Keratinocyte (primary cell): ENCODE measurements around the gene RESF1. TPM values are rescaled to one million over a fixed set of nuclear protein-coding genes. Genes with fewer than 3 reads are reported as not detected.

Experiments
- DNase-seq: peaks from one replicate; pipeline ENCODE4 v3.0.0-alpha.2; 2011; ENCODE audit warnings: low read depth, missing footprints, low spot score
- FAIRE-seq: peaks from 2 replicates; lab custom pipeline; 2011; peaks lifted over from hg19 to GRCh38; lab: Jason Lieb, UNC
- H2AFZ ChIP-seq: 2 replicates; pipeline ENCODE4 v1.6.0; 2012; ENCODE audit warnings: low read length, control low read depth, inconsistent platforms; ENCODE audit not compliant: control insufficient read depth
- H3K27ac ChIP-seq: 2 replicates; pipeline ENCODE4 v1.5.1; 2011; ENCODE audit warnings: low read length; ENCODE audit not compliant: control insufficient read depth, insufficient read depth
- H3K27me3 ChIP-seq: 3 replicates; pipeline ENCODE4 v1.6.0; 2011; ENCODE audit warnings: low read length; ENCODE audit not compliant: control insufficient read depth, insufficient read depth; ENCODE audit errors: extremely low read depth
- H3K36me3 ChIP-seq, 2 experiments: 2 replicates in 1 of 2; 3 replicates in 1 of 2; pipeline ENCODE4 v1.5.1; 2011; ENCODE audit warnings: low read length in 2 of 2, mild to moderate bottlenecking in 1 of 2; ENCODE audit not compliant: control insufficient read depth in 2 of 2, insufficient read depth in 2 of 2; ENCODE audit errors: extremely low read depth in 1 of 2
- H3K4me1 ChIP-seq: 3 replicates; pipeline ENCODE4 v1.5.1; 2011; ENCODE audit warnings: low read length; ENCODE audit not compliant: control insufficient read depth, insufficient read depth; ENCODE audit errors: extremely low read depth
- H3K4me2 ChIP-seq: 3 replicates; pipeline ENCODE4 v1.6.0; 2011; ENCODE audit warnings: low read depth, low read length; ENCODE audit not compliant: control insufficient read depth, insufficient read depth; ENCODE audit errors: extremely low read depth
- H3K4me3 ChIP-seq, 3 experiments: fragments of 200-600 bp in 1 of 3; sonication (generic) in 1 of 3; 2 replicates in 2 of 3; 3 replicates in 1 of 3; pipeline ENCODE4 v1.5.1; 2011 to 2016; ENCODE audit warnings: low read length in 3 of 3, mild to moderate bottlenecking in 3 of 3, control low read depth in 2 of 3, inconsistent platforms in 1 of 3, low read depth in 1 of 3, mixed read lengths in 1 of 3, mixed run types in 1 of 3, moderate library complexity in 1 of 3; ENCODE audit not compliant: control insufficient read depth in 2 of 3, insufficient read depth in 2 of 3; ENCODE audit errors: extremely low read depth in 1 of 3
- H3K79me2 ChIP-seq: 2 replicates; pipeline ENCODE4 v1.6.0; 2012; ENCODE audit warnings: low read length; ENCODE audit not compliant: control insufficient read depth, insufficient read depth
- H3K9ac ChIP-seq: 3 replicates; pipeline ENCODE4 v1.6.0; 2011; ENCODE audit warnings: low read length; ENCODE audit not compliant: control insufficient read depth, insufficient read depth; ENCODE audit errors: extremely low read depth
- H3K9me1 ChIP-seq: 3 replicates; pipeline ENCODE4 v1.6.0; 2011; ENCODE audit warnings: low read length; ENCODE audit not compliant: control insufficient read depth, insufficient read depth; ENCODE audit errors: extremely low read depth
- H3K9me3 ChIP-seq: 2 replicates; pipeline ENCODE4 v1.5.1; 2012; ENCODE audit warnings: low read depth, low read length; ENCODE audit not compliant: control insufficient read depth
- H4K20me1 ChIP-seq: 3 replicates; pipeline ENCODE4 v1.6.0; 2011; ENCODE audit warnings: low read length; ENCODE audit not compliant: control insufficient read depth, insufficient read depth; ENCODE audit errors: extremely low read depth
- CTCF ChIP-seq, 3 experiments: IDR thresholded peaks in 1 of 3; conservative IDR thresholded peaks in 1 of 3; optimal IDR thresholded peaks in 1 of 3; 2 replicates in 2 of 3; 3 replicates in 1 of 3; pipeline versions ENCODE3 to v1.5.1; 2011; ENCODE audit warnings: low read length in 3 of 3, mild to moderate bottlenecking in 3 of 3, moderate library complexity in 2 of 3, control low read depth in 1 of 3, inconsistent platforms in 1 of 3; ENCODE audit not compliant: insufficient read depth in 2 of 3; ENCODE audit errors: extremely low read depth in 1 of 3
- EZH2 ChIP-seq: IDR thresholded peaks from one replicate; pipeline ENCODE4 v1.6.1; 2012; ENCODE audit warnings: inconsistent platforms, mild to moderate bottlenecking, low read length, moderate library complexity
- dilution Hi-C: fragments of 300-500 bp; cut with MboI; formaldehyde crosslinking; loops from one replicate; pipeline ENCODE4 v1.7.0; 2020; ENCODE audit warnings: low sequenced_read_pairs; ENCODE audit not compliant: extremely low pct_ligation_motif_present
- polyA plus RNA-seq, 5 experiments: library from polyadenylated mRNA; depleted of rRNA in 3 of 5; stranded (reverse) in 3 of 5; stranded (forward) in 1 of 5; unstranded in 1 of 5; fragments of >200 nt; gene quantifications; 1 replicate in 1 of 5; 2 replicates in 3 of 5; 3 replicates in 1 of 5; pipeline versions ENCODE4 v1.2.1 to v1.2.3, GENCODE V29; 2011 to 2012; ENCODE audit warnings: missing spikeins in 2 of 5, low read depth in 1 of 5, low replicate concordance in 1 of 5

The RESF1 gene
- polyA plus RNA-seq, 1 donor (not counting 4 experiments of a cell fraction or from before 2014, with no cell fraction given), result 19.7 TPM

- Histone ChIP-seq H3K9me1 (no peaks in the 10 kb centered on the region), H3K79me2 (no peaks in the 10 kb centered on the region), H3K27ac (no peak overlapping the region), H3K27me3 (no peaks in the 10 kb centered on the region), H3K4me2 (no peak overlapping the region), H4K20me1 (no peaks in the 10 kb centered on the region), H3K4me1 (no peaks in the 10 kb centered on the region), H3K9ac (no peak overlapping the region), H3K9me3 (no peaks in the 10 kb centered on the region), H3K4me3 (no peak overlapping the region), H2AFZ (no peak overlapping the region), H3K36me3 (no peaks in the 10 kb centered on the region)
- no peak for FAIRE-seq
- TF ChIP-seq CTCF (optimal IDR thresholded peaks at IDR 0.05 in 1 of 3, IDR thresholded peaks at IDR 0.05 in 1 of 3, conservative IDR thresholded peaks at IDR 0.05 in 1 of 3; ENCODE audit: extremely low read depth in 1 of 3, insufficient read depth in 2 of 3, low read length in 3 of 3) (no peak), EZH2 (no peak)
- DNase-seq, result no peak
- dilution Hi-C loops, result no loop called here
These were observed 8.2 kb upstream of the RESF1 start for GRCh38 chr12:31951008-31951407.

GRCh38 chr12:31951939-31952338 is 7.3 kb upstream of the RESF1 start:
- no peak overlapping the region for H2AFZ ChIP-seq
- no peak for FAIRE-seq
- H3K9me3 ChIP-seq, result no peaks in the 10 kb centered on the region
- no peak for DNase-seq
- no peak overlapping the region for H3K9ac ChIP-seq
- no peak overlapping the region for H3K27ac ChIP-seq
- no peaks in the 10 kb centered on the region for H3K79me2 ChIP-seq
- dilution Hi-C loops, result no loop called here
- H3K36me3 ChIP-seq, result no peaks in the 10 kb centered on the region
- H4K20me1 ChIP-seq, result no peaks in the 10 kb centered on the region
- TF ChIP-seq EZH2 (no peak), CTCF (optimal IDR thresholded peaks at IDR 0.05 in 1 of 3, IDR thresholded peaks at IDR 0.05 in 1 of 3, conservative IDR thresholded peaks at IDR 0.05 in 1 of 3; ENCODE audit: extremely low read depth in 1 of 3, insufficient read depth in 2 of 3, low read length in 3 of 3) (no peak)
- H3K4me1 ChIP-seq, result no peaks in the 10 kb centered on the region
- H3K27me3 ChIP-seq, result no peaks in the 10 kb centered on the region
- H3K9me1 ChIP-seq, result no peaks in the 10 kb centered on the region
- H3K4me2 ChIP-seq, result no peak overlapping the region
- H3K4me3 ChIP-seq, result no peak overlapping the region
